IMR-90 (cell line): ENCODE data around the gene SNX5.

Experiments used
- NFE2L2 ChIP-seq: fragments of 150-350 bp; IDR thresholded peaks from 2 replicates; pipeline ENCODE4 v1.6.1; 2016; ENCODE audit warnings: low read depth, mild to moderate bottlenecking, low read length
- POLR2A ChIP-seq: IDR thresholded peaks from 2 replicates; pipeline ENCODE4 v1.6.1; 2012; ENCODE audit warnings: mild to moderate bottlenecking, low read depth, low read length
- RCOR1 ChIP-seq: IDR thresholded peaks from 2 replicates; pipeline ENCODE4 v1.6.1; 2012; ENCODE audit warnings: mild to moderate bottlenecking, low read length, improper control_type of control experiment; ENCODE audit not compliant: insufficient replicate concordance
- RFX5 ChIP-seq: IDR thresholded peaks from 2 replicates; pipeline ENCODE4 v1.8.0; 2012; ENCODE audit warnings: low read depth, mild to moderate bottlenecking, low read length, moderate library complexity
- TF ChIP-seq, protein P1 (sequence below): conservative IDR thresholded peaks from 2 replicates; pipeline ENCODE4 v1.5.1; 2012; ENCODE audit warnings: mild to moderate bottlenecking, low read depth, low read length, improper control_type of control experiment

DNA sequence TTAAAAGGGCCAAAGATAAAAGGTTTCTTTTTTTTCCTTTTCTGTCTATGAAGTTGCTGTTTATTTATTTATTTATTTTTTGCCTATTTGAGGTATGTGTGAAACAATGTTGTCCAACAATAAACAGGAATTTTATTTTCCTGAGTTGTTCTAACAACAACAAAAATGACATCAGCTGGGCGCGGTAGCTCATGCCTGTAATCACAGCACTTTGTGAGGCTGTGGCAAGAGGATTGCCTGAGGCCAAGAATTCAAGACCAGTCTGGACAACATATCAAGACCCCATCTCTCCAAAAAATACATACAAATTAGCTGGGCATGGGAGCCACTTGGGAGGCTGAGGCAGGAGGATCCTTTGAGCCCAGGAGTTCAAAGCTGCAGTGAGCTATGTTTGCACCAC, 44.3 kb upstream of the SNX5 start:
- TF ChIP-seq, protein P1, sequence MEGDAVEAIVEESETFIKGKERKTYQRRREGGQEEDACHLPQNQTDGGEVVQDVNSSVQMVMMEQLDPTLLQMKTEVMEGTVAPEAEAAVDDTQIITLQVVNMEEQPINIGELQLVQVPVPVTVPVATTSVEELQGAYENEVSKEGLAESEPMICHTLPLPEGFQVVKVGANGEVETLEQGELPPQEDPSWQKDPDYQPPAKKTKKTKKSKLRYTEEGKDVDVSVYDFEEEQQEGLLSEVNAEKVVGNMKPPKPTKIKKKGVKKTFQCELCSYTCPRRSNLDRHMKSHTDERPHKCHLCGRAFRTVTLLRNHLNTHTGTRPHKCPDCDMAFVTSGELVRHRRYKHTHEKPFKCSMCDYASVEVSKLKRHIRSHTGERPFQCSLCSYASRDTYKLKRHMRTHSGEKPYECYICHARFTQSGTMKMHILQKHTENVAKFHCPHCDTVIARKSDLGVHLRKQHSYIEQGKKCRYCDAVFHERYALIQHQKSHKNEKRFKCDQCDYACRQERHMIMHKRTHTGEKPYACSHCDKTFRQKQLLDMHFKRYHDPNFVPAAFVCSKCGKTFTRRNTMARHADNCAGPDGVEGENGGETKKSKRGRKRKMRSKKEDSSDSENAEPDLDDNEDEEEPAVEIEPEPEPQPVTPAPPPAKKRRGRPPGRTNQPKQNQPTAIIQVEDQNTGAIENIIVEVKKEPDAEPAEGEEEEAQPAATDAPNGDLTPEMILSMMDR = no peak
- TF ChIP-seq RFX5 = no peak
- TF ChIP-seq NFE2L2 = no peak
- no peak for TF ChIP-seq RCOR1
- no peak for TF ChIP-seq POLR2A
